A549 (cell line): ENCODE results near the gene ARL4D. TPM values are rescaled to one million over a fixed set of nuclear protein-coding genes. Genes with fewer than 3 reads are reported as not detected.

ENCODE experiments used
- BHLHE40 ChIP-seq: IDR thresholded peaks from 2 replicates; pipeline ENCODE4 v1.6.1; 2012; ENCODE audit warnings: low read depth, low read length, inconsistent platforms
- CBX2 ChIP-seq: fragments of 200-600 bp; sonication (generic); IDR thresholded peaks from 2 replicates; pipeline ENCODE4 v1.6.1; 2016; ENCODE audit warnings: low read depth, mild to moderate bottlenecking, borderline replicate concordance
- CBX8 ChIP-seq: fragments of 200-600 bp; sonication (generic); IDR thresholded peaks from 2 replicates; pipeline ENCODE4 v1.6.1; 2016
- CHD4 ChIP-seq: fragments of 200-600 bp; sonication (generic); IDR thresholded peaks from 2 replicates; pipeline ENCODE4 v1.6.1; 2016; ENCODE audit warnings: antibody characterized with exemption, mild to moderate bottlenecking, borderline replicate concordance
- EHF ChIP-seq: fragments of 250-450 bp; sonication (Bioruptor Pico); IDR thresholded peaks from 2 replicates; pipeline ENCODE4 v1.5.0; 2020; ENCODE audit warnings: mild to moderate bottlenecking
- EHMT2 ChIP-seq: fragments of 200-600 bp; sonication (generic); IDR thresholded peaks from 2 replicates; pipeline ENCODE4 v1.6.1; 2016; ENCODE audit warnings: antibody characterized with exemption, low read depth, mild to moderate bottlenecking, moderate library complexity
- EP300 ChIP-seq, 2 experiments: fragments of >200 bp; sonication (Bioruptor Twin); formaldehyde crosslinking; IDR thresholded peaks; 2 replicates in 1 of 2; 3 replicates in 1 of 2; pipeline ENCODE4 v1.6.1; 2016 to 2017
- ESRRA ChIP-seq: fragments of 150-350 bp; IDR thresholded peaks from 2 replicates; pipeline ENCODE4 v1.6.1; 2014; ENCODE audit warnings: mild to moderate bottlenecking, low read length, borderline replicate concordance
- FOSL2 ChIP-seq, 2 experiments: fragments of 450-650 bp in 1 of 2; fragments of >200 bp in 1 of 2; sonication (Bioruptor Twin) in 1 of 2; formaldehyde crosslinking; IDR thresholded peaks; 2 replicates each; pipeline versions ENCODE4 v1.5.0 to v1.6.1; 2016 to 2020; ENCODE audit warnings: mild to moderate bottlenecking in 1 of 2, moderate library complexity in 1 of 2
- HOXB5 ChIP-seq: fragments of 250-450 bp; sonication (Bioruptor Pico); IDR thresholded peaks from 2 replicates; pipeline ENCODE4 v1.5.0; 2020; ENCODE audit warnings: mild to moderate bottlenecking, moderate library complexity
- MAFK ChIP-seq: fragments of 450-650 bp; IDR thresholded peaks from 2 replicates; pipeline ENCODE4 v1.6.1; 2014; ENCODE audit not compliant: partially characterized antibody
- POLR2A ChIP-seq: IDR thresholded peaks from 2 replicates; pipeline ENCODE4 v1.6.1; 2012; ENCODE audit warnings: mild to moderate bottlenecking, low read length
- SMC3 ChIP-seq: fragments of >200 bp; sonication (Bioruptor Twin); formaldehyde crosslinking; IDR thresholded peaks from 3 replicates; pipeline ENCODE4 v1.6.1; 2018; ENCODE audit warnings: inconsistent platforms
- SREBF2 ChIP-seq: fragments of 450-650 bp; IDR thresholded peaks from 2 replicates; pipeline ENCODE4 v1.6.1; 2014; ENCODE audit warnings: mild to moderate bottlenecking, moderate library complexity
- ZFP36 ChIP-seq: fragments of 450-650 bp; IDR thresholded peaks from 2 replicates; pipeline ENCODE4 v1.6.1; 2014; ENCODE audit warnings: borderline replicate concordance; ENCODE audit not compliant: partially characterized antibody
- polyA plus RNA-seq, 4 experiments: library from polyadenylated mRNA; depleted of rRNA in 3 of 4; stranded (reverse); fragments of >200 nt; fragmentation: RNase III in 1 of 4; extraction: RNeasy Plus Mini Kit Qiagen cat#74134 plus additional on column Dnase treatment in 1 of 4; gene quantifications; 2 replicates in 3 of 4; 3 replicates in 1 of 4; pipeline ENCODE4 v1.2.3, GENCODE V29; 2011 to 2017
- TF ChIP-seq, protein P1 (sequence below): IDR thresholded peaks from 2 replicates; pipeline ENCODE4 v1.6.1; 2012
- TF ChIP-seq, protein P2 (sequence below): fragments of 450-650 bp; IDR thresholded peaks from 2 replicates; pipeline ENCODE4 v1.6.1; 2014; ENCODE audit warnings: antibody characterized with exemption
- TF ChIP-seq, protein P3 (sequence below): fragments of 200-600 bp; sonication (generic); IDR thresholded peaks from 2 replicates; pipeline ENCODE4 v1.6.1; 2016; ENCODE audit warnings: antibody characterized with exemption, mild to moderate bottlenecking, moderate library complexity
- TF ChIP-seq, protein P4 (sequence below): IDR thresholded peaks from 2 replicates; pipeline ENCODE4 v1.6.1; 2012
- TF ChIP-seq, protein P5 (sequence below): fragments of >200 bp; sonication (Bioruptor Twin); formaldehyde crosslinking; IDR thresholded peaks from 2 replicates; pipeline ENCODE4 v1.6.1; 2016
- TF ChIP-seq, protein P6 (sequence below): fragments of 250-450 bp; sonication (Bioruptor Pico); IDR thresholded peaks from 2 replicates; pipeline ENCODE4 v1.5.0; 2021; ENCODE audit warnings: mild to moderate bottlenecking, moderate library complexity, borderline replicate concordance

Gene ARL4D
- polyA plus RNA-seq, 2 of the 4 experiments (the other 2 are of a cell fraction): 11.7 to 21.0 TPM

DNA sequence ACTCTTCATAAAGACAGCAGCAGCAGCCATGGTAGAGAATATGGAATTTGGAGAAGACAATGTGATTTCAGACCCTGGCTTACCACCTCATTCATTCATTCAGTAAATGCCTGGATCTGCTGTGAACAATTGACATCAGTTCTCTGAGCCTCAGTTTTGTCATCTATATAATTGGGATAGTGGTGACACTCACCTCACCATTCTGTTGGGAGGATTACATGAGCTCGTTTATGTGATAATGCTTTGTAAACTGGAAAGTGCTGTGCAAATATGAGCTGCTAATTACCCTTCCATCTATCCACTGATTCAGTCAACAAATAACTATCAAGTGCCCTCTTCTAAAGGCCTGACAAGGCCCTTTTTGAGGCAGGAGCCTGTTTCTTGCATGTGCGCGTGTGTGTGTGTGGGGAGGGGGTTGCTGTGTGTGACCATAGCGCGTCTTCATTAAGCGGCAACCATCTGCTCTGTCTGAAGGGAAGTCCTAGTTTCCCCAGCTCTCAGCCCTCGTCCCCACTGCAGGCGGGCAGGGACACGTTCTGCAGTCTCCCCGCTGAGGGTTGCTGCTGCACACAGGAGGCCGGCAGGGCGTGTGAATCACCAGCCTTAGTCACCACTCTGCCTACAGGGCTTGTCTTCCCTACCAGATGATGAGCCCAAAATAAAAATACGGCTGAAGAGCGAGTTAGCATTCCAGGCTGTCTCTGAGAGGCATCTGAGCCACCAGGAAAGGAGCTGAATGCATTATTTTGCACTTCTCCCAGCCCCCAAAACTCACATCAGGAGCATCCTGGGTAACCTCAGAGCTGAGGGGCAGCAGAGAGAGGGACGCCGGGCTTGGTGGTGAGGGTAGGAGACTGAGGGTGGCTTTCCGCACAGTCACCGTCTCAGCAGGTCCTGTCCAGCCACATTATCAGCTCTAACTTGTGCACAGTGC lies 19.9 kb downstream of the ARL4D start (continued):
- TF ChIP-seq, protein P1, sequence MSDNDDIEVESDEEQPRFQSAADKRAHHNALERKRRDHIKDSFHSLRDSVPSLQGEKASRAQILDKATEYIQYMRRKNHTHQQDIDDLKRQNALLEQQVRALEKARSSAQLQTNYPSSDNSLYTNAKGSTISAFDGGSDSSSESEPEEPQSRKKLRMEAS: peak; percentile 98
- TF ChIP-seq SMC3 (peak; percentile 48; the same call in 2 of the 3 replicates), EHF (CRISPR knock-in tag) (no peak), CHD4 (no peak), CBX8 (no peak), BHLHE40 (no peak), FOSL2 (IDR thresholded peaks at IDR 0.05) (peak; percentile 84), FOSL2 (CRISPR knock-in tag; IDR thresholded peaks at IDR 0.05) (peak; percentile 96), EHMT2 (no peak), ESRRA (no peak), EP300 (IDR thresholded peaks at IDR 0.05) (no peak), HOXB5 (CRISPR knock-in tag) (peak; percentile 59; the same call in 1 of the 2 replicates), SREBF2 (no peak), MAFK (peak; percentile 32), POLR2A (peak; percentile 37), ZFP36 (no peak), CBX2 (no peak)
- TF ChIP-seq, protein P2, sequence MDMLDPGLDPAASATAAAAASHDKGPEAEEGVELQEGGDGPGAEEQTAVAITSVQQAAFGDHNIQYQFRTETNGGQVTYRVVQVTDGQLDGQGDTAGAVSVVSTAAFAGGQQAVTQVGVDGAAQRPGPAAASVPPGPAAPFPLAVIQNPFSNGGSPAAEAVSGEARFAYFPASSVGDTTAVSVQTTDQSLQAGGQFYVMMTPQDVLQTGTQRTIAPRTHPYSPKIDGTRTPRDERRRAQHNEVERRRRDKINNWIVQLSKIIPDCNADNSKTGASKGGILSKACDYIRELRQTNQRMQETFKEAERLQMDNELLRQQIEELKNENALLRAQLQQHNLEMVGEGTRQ: no peak
- TF ChIP-seq, protein P3, sequence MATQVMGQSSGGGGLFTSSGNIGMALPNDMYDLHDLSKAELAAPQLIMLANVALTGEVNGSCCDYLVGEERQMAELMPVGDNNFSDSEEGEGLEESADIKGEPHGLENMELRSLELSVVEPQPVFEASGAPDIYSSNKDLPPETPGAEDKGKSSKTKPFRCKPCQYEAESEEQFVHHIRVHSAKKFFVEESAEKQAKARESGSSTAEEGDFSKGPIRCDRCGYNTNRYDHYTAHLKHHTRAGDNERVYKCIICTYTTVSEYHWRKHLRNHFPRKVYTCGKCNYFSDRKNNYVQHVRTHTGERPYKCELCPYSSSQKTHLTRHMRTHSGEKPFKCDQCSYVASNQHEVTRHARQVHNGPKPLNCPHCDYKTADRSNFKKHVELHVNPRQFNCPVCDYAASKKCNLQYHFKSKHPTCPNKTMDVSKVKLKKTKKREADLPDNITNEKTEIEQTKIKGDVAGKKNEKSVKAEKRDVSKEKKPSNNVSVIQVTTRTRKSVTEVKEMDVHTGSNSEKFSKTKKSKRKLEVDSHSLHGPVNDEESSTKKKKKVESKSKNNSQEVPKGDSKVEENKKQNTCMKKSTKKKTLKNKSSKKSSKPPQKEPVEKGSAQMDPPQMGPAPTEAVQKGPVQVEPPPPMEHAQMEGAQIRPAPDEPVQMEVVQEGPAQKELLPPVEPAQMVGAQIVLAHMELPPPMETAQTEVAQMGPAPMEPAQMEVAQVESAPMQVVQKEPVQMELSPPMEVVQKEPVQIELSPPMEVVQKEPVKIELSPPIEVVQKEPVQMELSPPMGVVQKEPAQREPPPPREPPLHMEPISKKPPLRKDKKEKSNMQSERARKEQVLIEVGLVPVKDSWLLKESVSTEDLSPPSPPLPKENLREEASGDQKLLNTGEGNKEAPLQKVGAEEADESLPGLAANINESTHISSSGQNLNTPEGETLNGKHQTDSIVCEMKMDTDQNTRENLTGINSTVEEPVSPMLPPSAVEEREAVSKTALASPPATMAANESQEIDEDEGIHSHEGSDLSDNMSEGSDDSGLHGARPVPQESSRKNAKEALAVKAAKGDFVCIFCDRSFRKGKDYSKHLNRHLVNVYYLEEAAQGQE: no peak
- TF ChIP-seq, protein P4, sequence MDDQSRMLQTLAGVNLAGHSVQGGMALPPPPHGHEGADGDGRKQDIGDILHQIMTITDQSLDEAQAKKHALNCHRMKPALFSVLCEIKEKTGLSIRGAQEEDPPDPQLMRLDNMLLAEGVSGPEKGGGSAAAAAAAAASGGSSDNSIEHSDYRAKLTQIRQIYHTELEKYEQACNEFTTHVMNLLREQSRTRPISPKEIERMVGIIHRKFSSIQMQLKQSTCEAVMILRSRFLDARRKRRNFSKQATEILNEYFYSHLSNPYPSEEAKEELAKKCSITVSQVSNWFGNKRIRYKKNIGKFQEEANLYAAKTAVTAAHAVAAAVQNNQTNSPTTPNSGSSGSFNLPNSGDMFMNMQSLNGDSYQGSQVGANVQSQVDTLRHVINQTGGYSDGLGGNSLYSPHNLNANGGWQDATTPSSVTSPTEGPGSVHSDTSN: no peak
- TF ChIP-seq, protein P5, sequence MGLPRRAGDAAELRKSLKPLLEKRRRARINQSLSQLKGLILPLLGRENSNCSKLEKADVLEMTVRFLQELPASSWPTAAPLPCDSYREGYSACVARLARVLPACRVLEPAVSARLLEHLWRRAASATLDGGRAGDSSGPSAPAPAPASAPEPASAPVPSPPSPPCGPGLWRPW: no peak
- TF ChIP-seq, protein P6, sequence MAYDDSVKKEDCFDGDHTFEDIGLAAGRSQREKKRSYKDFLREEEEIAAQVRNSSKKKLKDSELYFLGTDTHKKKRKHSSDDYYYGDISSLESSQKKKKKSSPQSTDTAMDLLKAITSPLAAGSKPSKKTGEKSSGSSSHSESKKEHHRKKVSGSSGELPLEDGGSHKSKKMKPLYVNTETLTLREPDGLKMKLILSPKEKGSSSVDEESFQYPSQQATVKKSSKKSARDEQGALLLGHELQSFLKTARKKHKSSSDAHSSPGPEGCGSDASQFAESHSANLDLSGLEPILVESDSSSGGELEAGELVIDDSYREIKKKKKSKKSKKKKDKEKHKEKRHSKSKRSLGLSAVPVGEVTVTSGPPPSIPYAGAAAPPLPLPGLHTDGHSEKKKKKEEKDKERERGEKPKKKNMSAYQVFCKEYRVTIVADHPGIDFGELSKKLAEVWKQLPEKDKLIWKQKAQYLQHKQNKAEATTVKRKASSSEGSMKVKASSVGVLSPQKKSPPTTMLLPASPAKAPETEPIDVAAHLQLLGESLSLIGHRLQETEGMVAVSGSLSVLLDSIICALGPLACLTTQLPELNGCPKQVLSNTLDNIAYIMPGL (CRISPR knock-in tag): no peak
